Astrocyte of the cerebellum (primary cell): ENCODE data around the gene CLCNKA.

ENCODE experiments used
- DNase-seq: peaks from one replicate; pipeline ENCODE4 v3.0.0-alpha.2; 2011; ENCODE audit warnings: low read depth
- H3K4me3 ChIP-seq: 2 replicates; pipeline ENCODE4 v1.5.1; 2011; ENCODE audit warnings: mild to moderate bottlenecking, low read depth, low read length, moderate library complexity
- CTCF ChIP-seq: IDR thresholded peaks from 2 replicates; pipeline ENCODE4 v1.5.1; 2012; ENCODE audit warnings: low read length, low read depth, moderate library complexity, mild to moderate bottlenecking; ENCODE audit errors: missing control alignments
- in situ Hi-C: cut with HindIII; loops from 2 replicates; pipeline ENCODE4 v1.10.0; 2017; ENCODE audit warnings: low sequenced_read_pairs

CLCNKA gene

DNA sequence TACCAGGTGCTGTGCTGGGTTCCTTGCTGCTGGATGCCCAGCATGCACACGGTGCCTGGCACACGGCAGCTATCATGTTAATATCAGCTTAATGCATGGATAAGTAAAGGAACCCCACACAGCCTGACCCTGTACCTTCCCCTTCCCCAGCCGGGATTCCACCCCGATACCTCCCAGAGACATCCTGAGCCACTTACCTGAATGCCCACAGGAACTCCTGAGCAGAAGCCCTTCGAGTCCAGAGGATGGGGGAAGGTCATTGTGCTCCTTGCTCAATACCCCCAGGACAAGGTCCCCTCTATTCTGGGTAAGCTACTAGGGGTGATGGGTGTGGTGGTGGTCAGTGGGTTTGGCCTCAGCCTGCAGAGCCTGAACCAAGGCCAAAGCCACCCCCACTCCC is 50.3 kb downstream of the CLCNKA start:
- no peak for DNase-seq
- H3K4me3 ChIP-seq: no peak overlapping the region
- no peak for TF ChIP-seq CTCF
- in situ Hi-C loops: no loop called here

DNA sequence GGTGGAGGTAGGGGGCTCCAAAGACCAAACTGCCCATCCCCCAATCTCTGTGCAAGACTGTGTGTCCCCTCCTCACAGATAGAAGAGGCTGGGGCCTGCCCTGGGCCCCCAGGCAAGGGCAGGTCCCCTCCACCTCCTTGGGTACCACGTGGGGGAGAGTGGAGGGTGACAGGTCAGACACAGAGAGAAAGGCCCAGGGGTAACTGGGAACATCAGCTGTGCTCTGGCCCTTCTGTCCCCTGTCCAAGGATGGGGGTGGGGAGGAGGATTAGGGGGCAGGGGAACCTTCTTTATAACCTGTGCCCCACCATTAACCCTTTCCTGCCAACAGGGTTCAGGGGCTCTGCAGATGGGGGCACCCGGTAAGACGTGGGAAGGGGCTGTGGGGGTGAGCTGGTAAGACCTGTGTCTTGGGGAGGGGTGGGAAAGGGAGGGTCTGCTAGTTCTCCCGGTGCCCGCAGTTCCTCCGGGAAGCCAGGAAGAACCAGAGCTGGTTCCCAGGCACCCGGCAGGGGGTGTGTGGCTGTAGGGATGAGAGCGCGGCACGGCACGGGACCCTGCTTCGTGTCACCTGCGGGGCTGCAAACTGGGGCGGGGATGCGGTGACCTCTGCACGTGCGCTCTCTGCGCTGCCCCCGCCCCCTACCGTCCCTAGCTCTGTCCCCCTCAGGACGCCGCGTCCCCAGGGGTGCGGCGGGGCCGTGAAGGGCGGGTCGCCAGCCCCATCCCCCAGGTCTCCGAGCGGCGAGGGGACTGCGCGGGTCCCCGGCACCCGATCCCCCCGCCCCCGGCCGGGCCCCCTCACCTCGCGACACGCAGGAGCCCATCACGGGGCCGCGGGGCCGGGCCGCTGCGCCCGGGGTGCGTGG is 51.0 kb downstream of the CLCNKA start:
- DNase-seq: no peak
- TF ChIP-seq CTCF: peak; percentile 15
- H3K4me3 ChIP-seq: peak overlapping the region; percentile 34
- in situ Hi-C loops: no loop called here

GRCh38 chr1:16073490-16074119 is 51.8 kb downstream of the CLCNKA start, which contains the start of gene FAM131C:
Gene FAM131C (minus strand): TSS chr1:16073651. CDS start chr1:16073442, 209 bp downstream.
- H3K4me3 ChIP-seq: peak within 1 kb of the TSS; percentile 34
- TF ChIP-seq CTCF: no peak
- DNase-seq: no peak
- in situ Hi-C loops: no loop called here

- no peak overlapping the region for H3K4me3 ChIP-seq
- no peak for TF ChIP-seq CTCF
- DNase-seq: no peak
- in situ Hi-C loops: no loop called here
Observed at GRCh38 chr1:16074217-16074616, 52.4 kb downstream of the CLCNKA start.

GRCh38 chr1:16075337-16076030 is 53.6 kb downstream of the CLCNKA start:
- TF ChIP-seq CTCF: no peak
- in situ Hi-C loops: no loop called here
- H3K4me3 ChIP-seq: no peak overlapping the region
- no peak for DNase-seq

DNA sequence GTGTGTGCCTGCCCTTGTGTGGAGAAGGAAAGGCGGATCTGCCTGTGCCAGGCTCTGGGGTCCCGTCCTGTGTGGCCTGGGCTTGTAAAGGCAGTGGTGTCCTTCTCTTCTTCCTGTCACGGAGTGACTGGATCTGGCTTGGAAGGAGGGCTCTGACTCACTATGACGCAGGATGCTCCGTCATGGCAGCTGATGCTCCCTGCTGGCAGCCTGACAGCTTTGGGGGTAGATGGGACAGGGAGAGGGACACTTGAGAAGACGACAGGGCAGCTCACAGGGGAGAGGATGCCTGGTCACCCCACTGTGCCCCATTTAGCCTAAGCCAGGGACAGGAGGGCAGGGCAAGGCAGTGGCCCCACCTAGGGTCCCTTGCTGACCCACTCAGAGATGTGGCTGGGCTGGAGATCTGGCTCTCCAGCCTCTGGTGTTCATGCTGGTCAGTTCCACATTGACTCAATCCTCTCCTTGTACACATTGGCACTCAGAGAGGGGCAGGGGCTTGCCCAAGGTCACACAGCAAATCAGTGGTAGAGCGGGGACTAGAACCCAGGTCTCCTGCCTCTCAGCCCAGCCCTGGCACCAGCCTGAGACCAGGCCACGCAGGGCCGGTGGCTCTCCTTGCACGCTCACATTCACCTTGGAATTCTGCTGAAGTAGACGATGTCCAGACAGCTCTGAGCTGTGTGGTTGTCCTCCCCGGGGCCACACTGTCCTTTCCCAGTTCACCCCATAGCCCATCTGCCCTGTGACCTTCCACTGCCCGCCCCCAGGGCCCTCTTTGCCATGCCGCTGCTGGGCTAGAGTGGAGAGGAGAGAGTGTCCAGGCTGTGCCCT is 54.4 kb downstream of the CLCNKA start:
- no peak for TF ChIP-seq CTCF
- no peak overlapping the region for H3K4me3 ChIP-seq
- in situ Hi-C loops: no loop called here

More for the DNA sequence above, 54.4 kb downstream of the CLCNKA start:
- DNase-seq: peak; percentile 51
